Stimulated activated CD4-positive, alpha-beta T cell treated with anti-CD3 and anti-CD28 coated beads, TNF-alpha, amount 100 ng/mL, for 4 hours (primary cell): ENCODE results near the gene AGER.
"Not testable (repeated sequence)": the region's sequence is repeated elsewhere in the genome, so short reads cannot be mapped to it uniquely, and the experiment has no call there.

ENCODE experiments used
- DNase-seq, 3 experiments: peaks; one replicate each; pipeline ENCODE4 v3.0.0-alpha.2; 2020; ENCODE audit warnings: low read depth in 3 of 3

The AGER gene

DNA sequence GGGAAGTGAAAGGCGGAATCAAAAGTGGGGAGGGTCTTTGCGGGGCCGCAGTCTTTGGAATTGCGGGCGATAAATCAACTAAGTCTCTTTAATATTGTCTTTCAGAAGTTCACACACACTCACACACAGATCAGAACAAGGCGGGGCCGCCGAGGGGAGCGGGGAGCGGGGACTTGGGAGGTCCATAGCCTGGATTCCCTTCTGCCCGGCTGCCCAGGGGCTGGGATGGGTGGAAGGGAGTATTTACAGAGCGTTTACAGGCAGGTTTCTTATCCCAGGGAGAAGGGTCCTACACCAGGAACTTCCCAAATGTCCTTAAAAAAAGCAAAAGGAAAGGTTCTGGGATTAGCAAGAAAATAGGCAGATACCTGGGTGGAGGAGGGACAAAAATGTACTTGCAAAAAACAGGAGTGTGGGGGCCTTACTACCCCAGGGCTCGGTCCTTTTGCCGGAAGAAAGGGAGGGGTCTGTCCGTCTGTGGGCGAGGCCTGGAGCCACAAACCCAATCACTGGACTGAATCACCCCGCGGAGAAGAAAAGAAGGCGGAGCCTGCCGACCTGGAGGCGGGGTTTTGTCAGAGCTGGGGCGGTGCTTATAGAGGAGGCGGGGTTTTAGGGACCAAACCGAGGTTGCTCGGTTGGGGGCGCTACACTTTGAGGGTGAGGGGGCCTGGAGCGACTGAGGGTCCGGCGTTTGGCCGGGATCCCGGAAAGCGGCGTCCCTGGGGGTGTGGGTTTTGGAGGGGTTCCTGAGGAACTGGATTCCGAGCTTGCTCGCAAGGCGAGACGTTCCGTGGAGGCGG is 35.6 kb downstream of the AGER start:
- peak; percentile 34 to 60 (median 46) for DNase-seq

GRCh38 chr6:32147401-32148132 is 36.5 kb downstream of the AGER start:
- no peak for DNase-seq

DNA sequence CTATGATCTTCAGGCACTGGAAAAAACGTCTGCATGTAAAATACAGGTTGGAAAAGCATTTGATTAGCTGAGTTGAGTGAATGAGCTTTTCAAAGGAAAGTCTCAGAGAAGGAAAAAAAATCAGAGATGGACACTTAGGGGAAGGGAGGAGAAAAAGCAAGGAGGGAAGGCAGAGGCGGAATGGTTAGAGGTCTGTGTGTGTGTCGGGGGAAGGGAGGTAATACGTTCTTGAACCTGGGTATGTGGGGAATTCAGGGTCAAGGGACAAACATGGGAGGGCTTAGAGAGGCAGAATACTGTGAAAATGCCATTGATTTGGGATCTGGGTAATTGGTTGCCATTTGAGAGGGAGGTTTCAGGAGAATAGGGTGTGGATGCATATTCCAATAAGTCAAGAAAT is 37.4 kb downstream of the AGER start:
- DNase-seq: no peak

GRCh38 chr6:32146287-32146686 is 37.8 kb downstream of the AGER start:
- no peak for DNase-seq

DNA sequence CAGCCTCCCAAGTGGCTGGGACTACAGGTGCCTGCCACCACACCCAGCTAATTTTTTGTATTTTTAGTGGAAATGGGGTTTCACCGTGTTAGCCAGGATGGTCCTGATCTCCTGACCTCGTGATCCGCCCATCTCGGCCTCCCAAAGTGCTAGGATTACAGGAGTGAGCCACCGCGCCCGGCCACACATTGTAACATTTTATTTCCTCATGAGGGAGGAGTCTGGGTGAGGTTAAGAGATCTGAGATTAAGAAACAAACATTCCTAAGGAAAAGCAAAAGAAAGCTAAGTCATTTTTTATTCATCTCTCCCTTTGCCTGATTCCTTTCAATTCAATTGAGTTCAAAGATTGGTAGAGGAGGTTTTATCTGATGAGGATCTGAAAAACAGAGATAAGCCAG is 39.8 kb downstream of the AGER start:
- not testable (repeated sequence) for DNase-seq

- DNase-seq: no peak
Observed at GRCh38 chr6:32140420-32141046, 43.5 kb downstream of the AGER start.

DNA sequence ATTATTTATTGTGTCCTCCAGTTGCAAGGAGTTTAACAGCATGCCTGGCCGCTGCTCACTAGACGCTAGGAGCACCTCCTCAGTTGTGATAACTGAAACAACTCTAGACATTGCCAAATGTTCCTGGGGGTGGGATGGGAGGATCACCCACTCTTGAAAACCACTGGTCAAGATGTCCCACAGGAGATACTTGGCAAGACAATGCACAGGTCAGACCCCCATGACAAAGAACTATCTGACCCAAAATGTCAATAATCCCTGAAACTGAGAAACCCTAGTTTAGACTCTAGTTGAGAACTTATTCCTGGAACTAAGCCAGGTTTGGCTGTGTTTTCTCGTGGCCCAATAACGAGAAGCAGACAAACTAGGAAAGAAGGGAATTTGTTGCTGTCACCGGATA is 44.5 kb downstream of the AGER start:
- DNase-seq: no peak

- DNase-seq: no peak
Observed at GRCh38 chr6:32137454-32137853, 46.6 kb downstream of the AGER start.

DNA sequence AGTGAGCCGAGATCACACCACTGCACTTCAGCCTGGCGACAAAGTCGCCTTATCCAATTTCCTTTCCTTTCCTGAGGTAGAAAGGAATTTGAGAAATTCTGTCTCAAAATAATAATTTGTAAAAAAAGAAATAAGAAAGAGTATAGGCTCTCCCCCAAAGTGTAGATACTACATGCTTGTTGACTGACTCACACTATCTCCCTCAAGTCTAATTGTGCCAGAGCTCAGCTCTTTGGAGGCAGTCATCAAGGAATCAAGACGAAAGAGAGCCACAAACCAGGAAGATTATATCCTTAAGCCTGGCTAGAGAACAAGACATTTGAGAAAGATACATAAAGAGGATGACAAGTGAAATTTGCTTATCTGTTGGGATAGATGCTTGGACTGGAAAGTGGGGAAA is 50.3 kb downstream of the AGER start:
- DNase-seq: no peak

DNA sequence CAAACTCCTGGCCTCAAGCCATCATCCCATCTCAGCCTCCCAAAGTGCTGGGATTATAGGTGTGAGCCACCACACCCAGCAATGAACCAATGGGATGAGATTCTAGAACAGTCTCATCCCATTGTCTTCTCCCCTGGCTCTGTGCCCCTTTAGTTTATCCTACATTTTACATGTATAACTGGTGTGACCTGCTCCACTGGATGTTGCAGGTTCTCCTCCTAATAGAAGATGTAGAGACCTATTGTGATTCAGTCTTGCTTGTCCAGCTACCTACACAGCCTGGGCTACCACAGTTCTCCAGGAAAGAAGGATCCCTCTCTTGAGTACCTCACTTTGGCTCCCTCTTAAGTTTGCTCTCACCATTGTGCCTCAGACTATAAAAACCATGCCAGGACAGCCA is 51.9 kb downstream of the AGER start:
- no peak for DNase-seq

- DNase-seq: no peak
Observed at GRCh38 chr6:32131439-32131948, 52.6 kb downstream of the AGER start.
